K562 (cell line): ENCODE results near the gene ARHGAP18. TPM values are rescaled to one million over a fixed set of nuclear protein-coding genes. Genes with fewer than 3 reads are reported as not detected.

Source experiments
- ATF1 ChIP-seq, 2 experiments: fragments of 450-650 bp in 1 of 2; IDR thresholded peaks; 2 replicates each; pipeline ENCODE4 v1.6.1; 2016; ENCODE audit warnings: missing compliant biosample characterization in 1 of 2, missing genetic modification characterization in 1 of 2
- CBX8 ChIP-seq: fragments of 200-600 bp; sonication (generic); IDR thresholded peaks from 2 replicates; pipeline ENCODE4 v1.6.1; 2012; ENCODE audit warnings: borderline replicate concordance, mixed run types, low read depth, mild to moderate bottlenecking, moderate library complexity, mixed read lengths, low read length, control low read depth, inconsistent platforms; ENCODE audit not compliant: poor library complexity, severe bottlenecking; ENCODE audit errors: extremely low read depth
- CLOCK ChIP-seq: fragments of 250-450 bp; sonication (Bioruptor Pico); IDR thresholded peaks from 2 replicates; pipeline ENCODE4 v1.4.0; 2020; ENCODE audit warnings: mild to moderate bottlenecking, moderate library complexity, borderline replicate concordance
- DDX20 ChIP-seq: fragments of 450-650 bp; IDR thresholded peaks from 2 replicates; pipeline ENCODE4 v1.6.1; 2016; ENCODE audit warnings: missing genetic modification characterization, low read depth, mild to moderate bottlenecking, missing compliant biosample characterization, moderate library complexity
- EP400 ChIP-seq: fragments of 450-650 bp; IDR thresholded peaks from 2 replicates; pipeline ENCODE4 v1.6.1; 2017; ENCODE audit warnings: antibody characterized with exemption, mild to moderate bottlenecking, moderate library complexity
- GABPB2 ChIP-seq: fragments of 250-450 bp; sonication (Bioruptor Pico); conservative IDR thresholded peaks from 2 replicates; pipeline ENCODE4 v1.5.1; 2021; ENCODE audit warnings: mild to moderate bottlenecking
- JUND ChIP-seq, 2 experiments: IDR thresholded peaks; 2 replicates in 1 of 2; 3 replicates in 1 of 2; pipeline ENCODE4 v1.6.1; 2011; ENCODE audit warnings: borderline replicate concordance in 2 of 2, low read depth in 2 of 2, low read length in 2 of 2, improper control_type of control experiment in 1 of 2, missing biosample characterization in 1 of 2, missing genetic modification characterization in 1 of 2, missing genetic modification reagents in 1 of 2
- MTA2 ChIP-seq: fragments of 450-650 bp; IDR thresholded peaks from 2 replicates; pipeline ENCODE4 v1.6.1; 2016; ENCODE audit warnings: low read depth
- PKNOX1 ChIP-seq: fragments of 450-650 bp; IDR thresholded peaks from 2 replicates; pipeline ENCODE4 v1.6.1; 2016
- POLR2AphosphoS5 ChIP-seq: IDR thresholded peaks from 2 replicates; pipeline ENCODE4 v1.6.1; 2011; ENCODE audit warnings: mild to moderate bottlenecking, low read depth, low read length, moderate library complexity; ENCODE audit not compliant: control insufficient read depth, insufficient read depth
- POLR2B ChIP-seq: fragments of 450-650 bp; IDR thresholded peaks from 2 replicates; pipeline ENCODE4 v1.6.1; 2018; ENCODE audit warnings: low read depth; ENCODE audit not compliant: partially characterized antibody
- SAFB2 ChIP-seq: fragments of 200-400 bp; formaldehyde crosslinking; IDR thresholded peaks from 2 replicates; pipeline ENCODE4 v1.6.1; 2018; ENCODE audit warnings: borderline replicate concordance, low read length, low read depth, moderate library complexity; ENCODE audit not compliant: severe bottlenecking
- SMARCE1 ChIP-seq: fragments of 450-650 bp; IDR thresholded peaks from 2 replicates; pipeline ENCODE4 v1.7.1; 2016; ENCODE audit warnings: mild to moderate bottlenecking
- ZBED1 ChIP-seq: IDR thresholded peaks from 2 replicates; pipeline ENCODE4 v1.6.1; 2014
- polyA plus RNA-seq, 8 experiments: library from polyadenylated mRNA; depleted of rRNA in 4 of 8; stranded (reverse) in 5 of 8; unstranded in 3 of 8; fragments of >200 nt; fragmentation: Nextera tagmentation in 2 of 8; fragmentation: Illumina TruSeq in 1 of 8; extraction: Ambion mirVana in 2 of 8; extraction: Trizol in 1 of 8; gene quantifications; 2 replicates each; pipeline versions ENCODE4 v1.2.1 to v1.2.3, GENCODE V29; 2011 to 2014; ENCODE audit warnings: inconsistent platforms in 1 of 8, missing spikeins in 1 of 8
- total RNA-seq, 7 experiments: library from RNA; depleted of rRNA in 6 of 7; stranded (reverse); fragments of >200 nt in 6 of 7; fragmentation: Illumina TruSeq in 2 of 7; extraction: Trizol in 2 of 7; gene quantifications; 2 replicates each; pipeline versions ENCODE4 v1.2.1 to v1.2.3, GENCODE V29; 2011 to 2021; ENCODE audit warnings: low replicate concordance in 1 of 7
- TF ChIP-seq, protein P1 (sequence below), 2 experiments: fragments of 200-800 bp in 1 of 2; sonication (Bioruptor generic) in 1 of 2; sonication (generic) in 1 of 2; formaldehyde crosslinking in 1 of 2; IDR thresholded peaks in 1 of 2; conservative IDR thresholded peaks in 1 of 2; 2 replicates each; pipeline versions ENCODE4 v1.5.0 to v1.6.1; 2016 to 2020; ENCODE audit warnings: missing compliant biosample characterization in 1 of 2, missing genetic modification characterization in 1 of 2, missing genetic modification reagents in 1 of 2
- TF ChIP-seq, protein P2 (sequence below): sonication (generic); formaldehyde crosslinking; IDR thresholded peaks from 2 replicates; pipeline ENCODE4 v1.8.0; 2023; ENCODE audit warnings: mild to moderate bottlenecking, missing genetic modification reagents

Gene ARHGAP18
- total and polyA plus RNA-seq, 9 of the 15 experiments (the other 6 are each of a cell fraction or from before 2014, with no cell fraction given) = 13.3 to 29.7 (median 21.1) TPM

DNA sequence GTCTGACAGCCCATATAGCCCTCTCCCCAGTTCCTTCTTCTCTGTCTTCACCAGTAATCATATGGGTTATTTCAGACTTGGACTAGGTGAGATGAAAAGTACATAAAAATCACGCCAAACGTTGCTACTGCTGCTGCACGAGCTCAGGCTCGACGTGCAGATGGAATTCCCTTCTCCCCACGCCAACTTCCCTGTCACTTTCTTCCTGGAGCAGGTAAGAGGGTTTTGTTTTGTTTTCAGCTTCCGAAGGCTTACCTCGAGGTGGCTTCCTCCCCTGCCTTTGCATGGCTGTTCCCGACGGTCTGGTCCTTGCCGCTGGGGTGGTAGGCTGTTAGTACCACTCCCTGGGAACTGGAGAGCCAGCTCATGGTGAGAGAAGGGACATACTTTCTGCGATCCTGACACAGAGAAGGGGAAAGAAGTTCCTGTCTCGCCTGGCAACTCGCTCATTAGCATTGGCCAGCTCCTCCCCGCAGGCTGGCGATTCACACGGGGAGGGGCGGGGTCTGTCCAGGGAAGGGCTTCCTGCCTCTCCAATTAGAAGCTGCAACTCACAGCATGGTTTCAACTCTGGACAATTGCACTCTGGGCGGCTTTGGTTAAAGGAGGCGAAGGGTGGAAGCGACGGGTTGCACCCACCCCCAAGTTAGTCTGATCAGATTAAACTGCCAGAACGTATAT lies at the start of gene ARHGAP18 (continued):
- TF ChIP-seq, protein P1, sequence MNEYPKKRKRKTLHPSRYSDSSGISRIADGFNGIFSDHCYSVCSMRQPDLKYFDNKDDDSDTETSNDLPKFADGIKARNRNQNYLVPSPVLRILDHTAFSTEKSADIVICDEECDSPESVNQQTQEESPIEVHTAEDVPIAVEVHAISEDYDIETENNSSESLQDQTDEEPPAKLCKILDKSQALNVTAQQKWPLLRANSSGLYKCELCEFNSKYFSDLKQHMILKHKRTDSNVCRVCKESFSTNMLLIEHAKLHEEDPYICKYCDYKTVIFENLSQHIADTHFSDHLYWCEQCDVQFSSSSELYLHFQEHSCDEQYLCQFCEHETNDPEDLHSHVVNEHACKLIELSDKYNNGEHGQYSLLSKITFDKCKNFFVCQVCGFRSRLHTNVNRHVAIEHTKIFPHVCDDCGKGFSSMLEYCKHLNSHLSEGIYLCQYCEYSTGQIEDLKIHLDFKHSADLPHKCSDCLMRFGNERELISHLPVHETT (CRISPR knock-in tag; conservative IDR thresholded peaks at IDR 0.05 in 1 of 2, IDR thresholded peaks at IDR 0.05 in 1 of 2) = peak in 1 of 2 experiments; percentile 54; a peak in 1 of 4 replicates
- TF ChIP-seq SAFB2 (no peak), CBX8 (no peak), POLR2AphosphoS5 (peak; percentile 72; the same call in 1 of the 2 replicates), CLOCK (CRISPR knock-in tag) (no peak), PKNOX1 (peak; percentile 69), SMARCE1 (0 out of 2 replicates have a peak, but pooled peaks have one; percentile 17), JUND (IDR thresholded peaks at IDR 0.05; ENCODE audit: borderline replicate concordance, low read depth, low read length) (peak; percentile 43; the same call in 1 of the 2 replicates), JUND (tag; IDR thresholded peaks at IDR 0.05; ENCODE audit: borderline replicate concordance, low read depth, low read length) (no peak; the same call in 2 of the 3 replicates), ZBED1 (0 out of 2 replicates have a peak, but pooled peaks have one; percentile 22), DDX20 (tag) (no peak), POLR2B (peak; percentile 77), EP400 (peak; percentile 42), GABPB2 (CRISPR knock-in tag) (no peak), MTA2 (no peak), ATF1 (CRISPR knock-in tag; IDR thresholded peaks at IDR 0.05) (no peak), ATF1 (tag; IDR thresholded peaks at IDR 0.05) (0 out of 2 replicates have a peak, but pooled peaks have one; percentile 64)
- TF ChIP-seq, protein P2, sequence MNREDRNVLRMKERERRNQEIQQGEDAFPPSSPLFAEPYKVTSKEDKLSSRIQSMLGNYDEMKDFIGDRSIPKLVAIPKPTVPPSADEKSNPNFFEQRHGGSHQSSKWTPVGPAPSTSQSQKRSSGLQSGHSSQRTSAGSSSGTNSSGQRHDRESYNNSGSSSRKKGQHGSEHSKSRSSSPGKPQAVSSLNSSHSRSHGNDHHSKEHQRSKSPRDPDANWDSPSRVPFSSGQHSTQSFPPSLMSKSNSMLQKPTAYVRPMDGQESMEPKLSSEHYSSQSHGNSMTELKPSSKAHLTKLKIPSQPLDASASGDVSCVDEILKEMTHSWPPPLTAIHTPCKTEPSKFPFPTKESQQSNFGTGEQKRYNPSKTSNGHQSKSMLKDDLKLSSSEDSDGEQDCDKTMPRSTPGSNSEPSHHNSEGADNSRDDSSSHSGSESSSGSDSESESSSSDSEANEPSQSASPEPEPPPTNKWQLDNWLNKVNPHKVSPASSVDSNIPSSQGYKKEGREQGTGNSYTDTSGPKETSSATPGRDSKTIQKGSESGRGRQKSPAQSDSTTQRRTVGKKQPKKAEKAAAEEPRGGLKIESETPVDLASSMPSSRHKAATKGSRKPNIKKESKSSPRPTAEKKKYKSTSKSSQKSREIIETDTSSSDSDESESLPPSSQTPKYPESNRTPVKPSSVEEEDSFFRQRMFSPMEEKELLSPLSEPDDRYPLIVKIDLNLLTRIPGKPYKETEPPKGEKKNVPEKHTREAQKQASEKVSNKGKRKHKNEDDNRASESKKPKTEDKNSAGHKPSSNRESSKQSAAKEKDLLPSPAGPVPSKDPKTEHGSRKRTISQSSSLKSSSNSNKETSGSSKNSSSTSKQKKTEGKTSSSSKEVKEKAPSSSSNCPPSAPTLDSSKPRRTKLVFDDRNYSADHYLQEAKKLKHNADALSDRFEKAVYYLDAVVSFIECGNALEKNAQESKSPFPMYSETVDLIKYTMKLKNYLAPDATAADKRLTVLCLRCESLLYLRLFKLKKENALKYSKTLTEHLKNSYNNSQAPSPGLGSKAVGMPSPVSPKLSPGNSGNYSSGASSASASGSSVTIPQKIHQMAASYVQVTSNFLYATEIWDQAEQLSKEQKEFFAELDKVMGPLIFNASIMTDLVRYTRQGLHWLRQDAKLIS = peak; percentile 49; the same call in 1 of the 2 replicates
